ENCODE data around the gene RFC3.

RFC3 gene

GRCh38 chr13:33827139-33827538, 9.2 kb downstream of the RFC3 start:
- TF ChIP-seq, protein P1, sequence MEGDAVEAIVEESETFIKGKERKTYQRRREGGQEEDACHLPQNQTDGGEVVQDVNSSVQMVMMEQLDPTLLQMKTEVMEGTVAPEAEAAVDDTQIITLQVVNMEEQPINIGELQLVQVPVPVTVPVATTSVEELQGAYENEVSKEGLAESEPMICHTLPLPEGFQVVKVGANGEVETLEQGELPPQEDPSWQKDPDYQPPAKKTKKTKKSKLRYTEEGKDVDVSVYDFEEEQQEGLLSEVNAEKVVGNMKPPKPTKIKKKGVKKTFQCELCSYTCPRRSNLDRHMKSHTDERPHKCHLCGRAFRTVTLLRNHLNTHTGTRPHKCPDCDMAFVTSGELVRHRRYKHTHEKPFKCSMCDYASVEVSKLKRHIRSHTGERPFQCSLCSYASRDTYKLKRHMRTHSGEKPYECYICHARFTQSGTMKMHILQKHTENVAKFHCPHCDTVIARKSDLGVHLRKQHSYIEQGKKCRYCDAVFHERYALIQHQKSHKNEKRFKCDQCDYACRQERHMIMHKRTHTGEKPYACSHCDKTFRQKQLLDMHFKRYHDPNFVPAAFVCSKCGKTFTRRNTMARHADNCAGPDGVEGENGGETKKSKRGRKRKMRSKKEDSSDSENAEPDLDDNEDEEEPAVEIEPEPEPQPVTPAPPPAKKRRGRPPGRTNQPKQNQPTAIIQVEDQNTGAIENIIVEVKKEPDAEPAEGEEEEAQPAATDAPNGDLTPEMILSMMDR (IDR thresholded peaks at IDR 0.05; ENCODE audit: control extremely low read depth, extremely low read depth, low read depth, missing control alignments): no peak
- DNase-seq (ENCODE audit: extremely low spot score): no peak
- ChIA-PET POLR2A (no interaction called here), CTCF (interaction anchor here (0.8 to 1.4 kb wide), 2 partner anchors 9 to 63 kb away, joined by 3 read pairs; partner anchors contain the start of gene RFC3)

DNA sequence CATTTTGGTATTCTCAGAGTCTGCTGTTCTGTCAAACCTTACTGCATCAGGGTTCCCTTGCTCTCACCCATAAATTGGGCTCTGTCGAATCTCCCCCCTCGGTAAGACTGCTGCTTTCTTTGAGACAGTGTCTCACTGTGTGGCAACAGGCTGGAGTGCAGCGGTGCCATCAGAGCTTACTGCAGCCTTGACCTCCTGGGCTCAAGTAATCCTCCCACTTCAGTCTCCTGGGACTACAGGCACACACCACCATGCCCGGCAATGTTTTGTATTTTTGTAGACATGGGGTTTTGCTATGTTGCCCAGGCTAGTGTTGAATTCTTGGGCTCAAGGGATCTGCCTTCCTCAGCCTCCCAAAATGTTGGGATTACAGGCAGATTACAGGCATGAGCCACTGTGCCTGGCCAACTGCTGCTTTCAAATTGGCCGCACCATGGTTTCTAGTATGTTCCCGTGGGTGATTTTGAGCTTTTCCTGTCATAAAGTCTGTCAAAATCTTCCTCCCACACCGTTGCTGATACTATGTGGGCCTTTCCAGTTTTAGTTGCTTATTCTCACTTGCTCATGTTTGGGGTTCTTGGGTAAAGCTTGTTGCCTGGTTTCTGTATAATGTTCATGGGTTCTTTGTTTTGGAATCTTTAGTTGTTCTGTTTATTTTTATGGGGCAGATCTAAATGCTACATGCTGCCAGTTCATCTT, 10.6 kb downstream of the RFC3 start:
- ChIA-PET CTCF (interaction anchor here (0.9 to 1.7 kb wide), 6 partner anchors 8 to 18 kb away, joined by 3 to 5 read pairs (median 4); partner anchors contain the start of gene RFC3), POLR2A (no interaction called here)
- no peak for DNase-seq (ENCODE audit: extremely low spot score)
- TF ChIP-seq, protein P1 (IDR thresholded peaks at IDR 0.05; ENCODE audit: control extremely low read depth, extremely low read depth, low read depth, missing control alignments): no peak

- ChIA-PET CTCF (interaction anchor here (1.2 to 2.4 kb wide), 2 partner anchors 11 to 15 kb away, joined by 3 to 11 read pairs; partner anchors contain the start of gene RFC3), POLR2A (no interaction called here)
- DNase-seq (ENCODE audit: extremely low spot score): no peak
- TF ChIP-seq, protein P1 (IDR thresholded peaks at IDR 0.05; ENCODE audit: control extremely low read depth, extremely low read depth, low read depth, missing control alignments): no peak
These were observed 14.9 kb downstream of the RFC3 start for GRCh38 chr13:33832872-33833271.

GRCh38 chr13:33838647-33839046, 20.7 kb downstream of the RFC3 start:
- TF ChIP-seq, protein P1 (IDR thresholded peaks at IDR 0.05; ENCODE audit: control extremely low read depth, extremely low read depth, low read depth, missing control alignments): no peak
- DNase-seq (ENCODE audit: extremely low spot score): no peak
- POLR2A ChIA-PET: no interaction called here
- CTCF ChIA-PET: interaction anchor here (2.1 kb wide), 1 partner anchor 10 kb away, joined by 5 read pairs; no protein-coding TSS in a partner anchor

- ChIA-PET POLR2A (no interaction called here), CTCF (interaction anchor here (2.1 kb wide), 1 partner anchor 12 kb away, joined by 5 read pairs; no protein-coding TSS in a partner anchor)
- TF ChIP-seq, protein P1 (IDR thresholded peaks at IDR 0.05; ENCODE audit: control extremely low read depth, extremely low read depth, low read depth, missing control alignments): no peak
- no peak for DNase-seq (ENCODE audit: extremely low spot score)
These were observed 22.5 kb downstream of the RFC3 start for GRCh38 chr13:33840402-33840801.

GRCh38 chr13:33842207-33842606, 24.3 kb downstream of the RFC3 start:
- ChIA-PET POLR2A (no interaction called here), CTCF (interaction anchor here (0.8 to 1.7 kb wide), 4 partner anchors 11 to 17 kb away, joined by 3 to 6 read pairs (median 4); no protein-coding TSS in a partner anchor)
- TF ChIP-seq, protein P1 (IDR thresholded peaks at IDR 0.05; ENCODE audit: control extremely low read depth, extremely low read depth, low read depth, missing control alignments): no peak
- no peak for DNase-seq (ENCODE audit: extremely low spot score)
